HEK293 (cell line): ENCODE measurements around the gene RHPN2.

ENCODE experiments used
- CTCF ChIA-PET: fragments of 350-600 bp; formaldehyde crosslinking; extraction: SDS; loops from one replicate; lab custom pipeline; 2021; ENCODE audit warnings: antibody characterized with exemption; lab: Yijun Ruan, JAX
- POLR2A ChIA-PET: fragments of 300-600 bp; formaldehyde crosslinking; extraction: SDS; loops from one replicate; lab custom pipeline; 2020; ENCODE audit warnings: antibody characterized with exemption, inconsistent platforms; lab: Yijun Ruan, JAX
- H3K27ac ChIP-seq: fragments of 200-500 bp; sonication (Bioruptor generic); 2 replicates; pipeline ENCODE4 v1.5.1; 2014; ENCODE audit warnings: low read depth, low read length, control low read depth, inconsistent platforms; ENCODE audit errors: extremely low read depth
- H3K36me3 ChIP-seq, 2 experiments: fragments of 200-500 bp in 1 of 2; sonication (Bioruptor generic) in 1 of 2; 1 replicate in 1 of 2; 2 replicates in 1 of 2; pipeline ENCODE4 v1.5.1; 2014 to 2017; ENCODE audit warnings: inconsistent platforms in 2 of 2, low read length in 2 of 2; ENCODE audit not compliant: control insufficient read depth in 2 of 2, insufficient read depth in 1 of 2
- H3K4me1 ChIP-seq: fragments of 200-500 bp; sonication (Bioruptor generic); 2 replicates; pipeline ENCODE4 v1.5.1; 2014; ENCODE audit warnings: mild to moderate bottlenecking, low read length, inconsistent platforms; ENCODE audit not compliant: control insufficient read depth, insufficient read depth
- H3K4me3 ChIP-seq: 2 replicates; pipeline ENCODE4 v1.5.1; 2011; ENCODE audit warnings: low read depth, mild to moderate bottlenecking, control low read depth, low read length, moderate library complexity
- H3K9me3 ChIP-seq: fragments of 200-500 bp; sonication (Bioruptor generic); 2 replicates; pipeline ENCODE4 v1.5.1; 2014; ENCODE audit warnings: low read depth, low read length, inconsistent platforms; ENCODE audit not compliant: control insufficient read depth, insufficient read depth
- GFI1B ChIP-seq: fragments of 450-650 bp; formaldehyde crosslinking; IDR thresholded peaks from 2 replicates; pipeline ENCODE4 v1.5.1; 2016; ENCODE audit warnings: missing biosample characterization, missing genetic modification characterization
- GLIS1 ChIP-seq: fragments of 450-650 bp; formaldehyde crosslinking; IDR thresholded peaks from 2 replicates; pipeline ENCODE4 v1.5.1; 2016; ENCODE audit warnings: missing biosample characterization, missing genetic modification characterization
- HOXA7 ChIP-seq: sonication (generic); formaldehyde crosslinking; IDR thresholded peaks from 2 replicates; pipeline ENCODE4 v1.8.1; 2022; ENCODE audit warnings: missing genetic modification reagents, borderline replicate concordance
- HOXD13 ChIP-seq: sonication (generic); formaldehyde crosslinking; IDR thresholded peaks from 2 replicates; pipeline ENCODE4 v1.8.0; 2022; ENCODE audit warnings: missing genetic modification reagents, borderline replicate concordance
- KLF7 ChIP-seq: fragments of 450-650 bp; formaldehyde crosslinking; IDR thresholded peaks from 2 replicates; pipeline ENCODE4 v1.5.1; 2016; ENCODE audit warnings: missing biosample characterization, missing genetic modification characterization, borderline replicate concordance
- KLF8 ChIP-seq: fragments of 450-650 bp; formaldehyde crosslinking; IDR thresholded peaks from 2 replicates; pipeline ENCODE4 v1.5.1; 2016; ENCODE audit warnings: missing biosample characterization, missing genetic modification characterization
- MYNN ChIP-seq: fragments of 450-650 bp; formaldehyde crosslinking; IDR thresholded peaks from 2 replicates; pipeline ENCODE4 v1.5.1; 2016; ENCODE audit warnings: missing biosample characterization, missing genetic modification characterization, borderline replicate concordance
- SALL2 ChIP-seq: fragments of 450-650 bp; formaldehyde crosslinking; IDR thresholded peaks from 2 replicates; pipeline ENCODE4 v1.5.0; 2017; ENCODE audit warnings: missing biosample characterization, mild to moderate bottlenecking, missing genetic modification characterization, borderline replicate concordance
- TCF7L2 ChIP-seq: IDR thresholded peaks from 2 replicates; pipeline ENCODE4 v1.6.1; 2011; ENCODE audit warnings: low read depth, mild to moderate bottlenecking, inconsistent platforms, low read length, moderate library complexity, borderline replicate concordance
- YY2 ChIP-seq: fragments of 450-650 bp; formaldehyde crosslinking; IDR thresholded peaks from 2 replicates; pipeline ENCODE4 v1.5.1; 2016; ENCODE audit warnings: missing biosample characterization, missing genetic modification characterization
- ZFP37 ChIP-seq: fragments of 450-650 bp; formaldehyde crosslinking; IDR thresholded peaks from 2 replicates; pipeline ENCODE4 v1.5.1; 2016; ENCODE audit warnings: missing biosample characterization, missing genetic modification characterization
- ZNF114 ChIP-seq: fragments of 450-650 bp; formaldehyde crosslinking; IDR thresholded peaks from 2 replicates; pipeline ENCODE4 v1.5.0; 2017; ENCODE audit warnings: missing biosample characterization, missing genetic modification characterization
- ZNF146 ChIP-seq: fragments of 450-650 bp; formaldehyde crosslinking; IDR thresholded peaks from 2 replicates; pipeline ENCODE4 v1.5.1; 2016; ENCODE audit warnings: missing biosample characterization, missing genetic modification characterization
- ZNF19 ChIP-seq: fragments of 450-650 bp; formaldehyde crosslinking; IDR thresholded peaks from 2 replicates; pipeline ENCODE4; 2016; ENCODE audit warnings: missing biosample characterization, missing genetic modification characterization, low read depth
- ZNF221 ChIP-seq: fragments of 450-650 bp; formaldehyde crosslinking; IDR thresholded peaks from 2 replicates; pipeline ENCODE4 v1.5.1; 2017; ENCODE audit warnings: missing biosample characterization, missing genetic modification characterization, borderline replicate concordance
- ZNF426 ChIP-seq: fragments of 450-650 bp; formaldehyde crosslinking; IDR thresholded peaks from 2 replicates; pipeline ENCODE4 v1.5.1; 2017; ENCODE audit warnings: missing biosample characterization, missing genetic modification characterization, mild to moderate bottlenecking, inconsistent platforms, moderate library complexity
- ZNF433 ChIP-seq: fragments of 450-650 bp; formaldehyde crosslinking; IDR thresholded peaks from 2 replicates; pipeline ENCODE4 v1.5.1; 2016; ENCODE audit warnings: missing biosample characterization, missing genetic modification characterization, low read depth
- ZNF510 ChIP-seq: fragments of 450-650 bp; formaldehyde crosslinking; IDR thresholded peaks from 2 replicates; pipeline ENCODE4 v1.5.1; 2018; ENCODE audit warnings: mild to moderate bottlenecking, missing genetic modification characterization, missing biosample characterization; ENCODE audit not compliant: insufficient replicate concordance
- ZNF548 ChIP-seq: fragments of 450-650 bp; formaldehyde crosslinking; IDR thresholded peaks from 2 replicates; pipeline ENCODE4 v1.5.1; 2016; ENCODE audit warnings: missing biosample characterization, missing genetic modification characterization
- ZNF561 ChIP-seq: fragments of 450-650 bp; IDR thresholded peaks from 2 replicates; pipeline ENCODE4 v1.5.1; 2018; ENCODE audit warnings: missing biosample characterization, missing genetic modification characterization, borderline replicate concordance
- ZNF596 ChIP-seq: fragments of 450-650 bp; IDR thresholded peaks from 2 replicates; pipeline ENCODE4 v1.5.0; 2018; ENCODE audit warnings: missing biosample characterization, mild to moderate bottlenecking, missing genetic modification characterization, moderate library complexity
- ZNF600 ChIP-seq: fragments of 450-650 bp; formaldehyde crosslinking; IDR thresholded peaks from 2 replicates; pipeline ENCODE4 v1.5.1; 2016; ENCODE audit warnings: missing biosample characterization, missing genetic modification characterization
- ZNF610 ChIP-seq: fragments of 450-650 bp; formaldehyde crosslinking; IDR thresholded peaks from 2 replicates; pipeline ENCODE4 v1.5.1; 2016; ENCODE audit warnings: missing biosample characterization, missing genetic modification characterization, borderline replicate concordance
- ZNF623 ChIP-seq: fragments of 450-650 bp; formaldehyde crosslinking; IDR thresholded peaks from 2 replicates; pipeline ENCODE4 v1.5.1; 2016; ENCODE audit warnings: missing biosample characterization, missing genetic modification characterization
- ZNF629 ChIP-seq: fragments of 450-650 bp; formaldehyde crosslinking; IDR thresholded peaks from 2 replicates; pipeline ENCODE4 v1.5.1; 2017; ENCODE audit warnings: missing biosample characterization, missing genetic modification characterization
- ZNF670 ChIP-seq: fragments of 450-650 bp; formaldehyde crosslinking; IDR thresholded peaks from 2 replicates; pipeline ENCODE4 v1.5.1; 2016; ENCODE audit warnings: missing biosample characterization, missing genetic modification characterization, low read depth
- ZNF701 ChIP-seq: fragments of 450-650 bp; formaldehyde crosslinking; IDR thresholded peaks from 2 replicates; pipeline ENCODE4 v1.5.1; 2016; ENCODE audit warnings: missing biosample characterization, missing genetic modification characterization
- ZNF843 ChIP-seq: fragments of 450-650 bp; formaldehyde crosslinking; IDR thresholded peaks from 2 replicates; pipeline ENCODE4 v1.5.1; 2016; ENCODE audit warnings: missing biosample characterization, missing genetic modification characterization
- ZXDB ChIP-seq: fragments of 450-650 bp; formaldehyde crosslinking; IDR thresholded peaks from 2 replicates; pipeline ENCODE4 v1.5.1; 2016; ENCODE audit warnings: missing biosample characterization, missing genetic modification characterization
- TF ChIP-seq, protein P1 (sequence below): fragments of 450-650 bp; formaldehyde crosslinking; IDR thresholded peaks from 2 replicates; pipeline ENCODE4 v1.5.1; 2016; ENCODE audit warnings: missing biosample characterization, missing genetic modification characterization
- TF ChIP-seq, protein P2 (sequence below): fragments of 450-650 bp; formaldehyde crosslinking; IDR thresholded peaks from 2 replicates; pipeline ENCODE4; 2016; ENCODE audit warnings: missing biosample characterization, missing genetic modification characterization
- TF ChIP-seq, protein P3 (sequence below): sonication (generic); formaldehyde crosslinking; IDR thresholded peaks from 2 replicates; pipeline ENCODE4 v1.8.1; 2022; ENCODE audit warnings: mild to moderate bottlenecking, moderate library complexity, missing genetic modification reagents

Gene RHPN2

DNA sequence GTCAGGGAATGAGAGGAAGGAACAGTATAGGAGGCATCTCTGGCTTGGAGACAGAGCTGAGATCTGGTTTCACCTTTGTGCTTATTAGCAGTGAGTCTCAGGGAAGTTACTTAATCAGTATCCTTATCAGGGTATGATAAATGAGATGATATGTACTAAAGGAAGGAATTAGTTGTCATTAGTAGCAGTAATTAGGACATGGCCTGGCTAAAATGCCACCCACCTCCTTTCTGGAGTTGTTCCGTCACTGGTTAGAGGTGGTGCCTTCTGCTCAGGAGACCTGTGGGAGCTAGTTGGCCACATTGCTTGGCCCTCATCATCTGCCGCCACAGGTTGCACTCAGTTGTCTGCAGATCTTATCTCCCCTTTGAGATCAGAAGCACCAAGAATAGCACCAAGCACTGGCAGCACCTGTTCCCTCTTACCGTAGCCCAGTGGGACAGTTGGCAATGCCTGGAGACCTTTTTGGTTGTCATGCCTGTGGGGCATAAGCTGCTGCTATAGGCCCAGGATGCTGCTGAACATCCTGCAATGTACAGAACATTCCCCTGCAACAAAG is 21.0 kb upstream of the RHPN2 start (continued):
- TF ChIP-seq HOXA7 (CRISPR knock-in tag) = no peak
- TF ChIP-seq ZNF596 (tag by site-specific recombination) = no peak
- TF ChIP-seq, all 188 proteins: peak for 3

DNA sequence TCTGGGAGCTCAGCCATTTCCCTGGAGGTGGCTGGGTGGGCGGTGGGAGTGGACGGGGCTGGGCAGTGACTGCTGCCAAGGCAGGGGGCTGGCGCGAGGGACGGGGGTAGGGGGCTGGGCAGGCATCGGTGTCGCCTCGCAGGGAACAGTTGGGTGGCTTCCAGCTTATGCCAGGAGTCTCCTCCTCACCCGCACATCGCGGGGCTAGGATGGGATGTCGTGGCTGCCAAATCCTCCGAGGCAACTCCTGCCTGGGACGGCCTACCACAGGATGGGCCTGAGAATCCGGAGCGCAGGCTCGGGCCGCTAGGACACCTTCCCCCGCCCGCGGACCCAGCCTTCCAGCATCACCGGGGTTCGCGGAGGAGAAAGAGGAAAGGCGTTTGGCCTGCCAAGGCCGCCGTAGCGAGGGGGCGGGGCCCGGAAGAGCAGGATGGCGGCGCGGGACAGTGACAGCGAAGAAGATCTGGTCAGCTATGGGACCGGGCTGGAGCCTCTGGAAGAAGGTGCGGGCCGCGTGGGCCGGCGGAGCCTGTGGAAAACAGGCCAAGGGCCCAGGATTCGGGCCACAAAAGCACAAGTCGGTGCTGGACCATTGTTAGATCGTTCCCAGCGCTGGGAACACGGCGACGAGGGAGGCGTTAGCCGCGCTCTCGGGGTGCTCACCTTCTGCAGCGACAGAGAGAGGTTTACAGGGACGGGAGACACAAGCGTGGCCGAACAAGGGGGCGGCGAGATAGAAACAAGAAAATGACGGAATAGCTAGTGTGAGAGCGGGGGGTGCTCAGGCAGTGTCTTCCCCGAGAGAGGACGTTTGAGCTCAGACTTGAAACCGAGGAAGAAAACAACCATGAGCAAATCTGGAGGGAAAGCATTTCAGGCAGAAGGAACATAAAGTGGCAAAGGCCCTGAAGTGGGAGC is 16.3 kb upstream of the RHPN2 start, which contains the start of gene GPATCH1:
Gene GPATCH1 (plus strand): TSS at position 421 of the 921 bp plus-strand sequence. CDS start 13 bp downstream, at position 434.
- Histone ChIP-seq H3K36me3 (peaks cover 0 to 17% of the 10 kb centered on the region in 2 experiments; a peak in 1 of 3 replicates), H3K4me3 (peak within 1 kb of the TSS; percentile 66), H3K4me1 (peaks cover 26% of the 10 kb centered on the region), H3K9me3 (no peaks in the 10 kb centered on the region; the same call in 1 of the 2 replicates), H3K27ac (peak within 1 kb of the TSS; percentile 89)
- ChIA-PET POLR2A (interaction anchor here (0.6 to 1.8 kb wide), 15 partner anchors 9 to 154 kb away, joined by 3 to 10 read pairs (median 4); partner anchors contain the start of genes CEP89 and FAAP24), CTCF (interaction anchor here (0.5 to 1.5 kb wide), 7 partner anchors 12 to 617 kb away, joined by 3 to 13 read pairs (median 4); no protein-coding TSS in a partner anchor)
- TF ChIP-seq ZNF221 (tag by site-specific recombination) (no peak), ZNF146 (peak; percentile 66), ZNF114 (tag by site-specific recombination) (no peak), HOXD13 (CRISPR knock-in tag) (0 out of 2 replicates have a peak, but pooled peaks have one; percentile 32), MYNN (tag by site-specific recombination) (no peak), ZNF510 (no peak), TCF7L2 (no peak), ZNF433 (no peak), YY2 (tag by site-specific recombination) (peak; percentile 99), ZFP37 (tag by site-specific recombination) (peak; percentile 96), ZNF426 (tag by site-specific recombination) (no peak), KLF8 (tag by site-specific recombination) (peak; percentile 99), ZNF629 (peak; percentile 90), GLIS1 (tag by site-specific recombination) (peak; percentile 52), ZNF670 (no peak), SALL2 (tag by site-specific recombination) (no peak), ZNF623 (peak; percentile 11), ZNF19 (tag by site-specific recombination) (no peak), ZNF561 (tag by site-specific recombination) (peak; percentile 95), ZNF548 (tag by site-specific recombination) (0 out of 2 replicates have a peak, but pooled peaks have one; percentile 3), ZNF610 (tag by site-specific recombination) (peak; percentile 90; the same call in 1 of the 2 replicates), GFI1B (0 out of 2 replicates have a peak, but pooled peaks have one; percentile 13), ZNF600 (tag by site-specific recombination) (peak; percentile 100), ZNF701 (tag by site-specific recombination) (no peak), KLF7 (tag by site-specific recombination) (peak; percentile 88), ZXDB (tag by site-specific recombination) (peak; percentile 96), ZNF843 (tag by site-specific recombination) (peak; percentile 82)
- TF ChIP-seq, protein P1, sequence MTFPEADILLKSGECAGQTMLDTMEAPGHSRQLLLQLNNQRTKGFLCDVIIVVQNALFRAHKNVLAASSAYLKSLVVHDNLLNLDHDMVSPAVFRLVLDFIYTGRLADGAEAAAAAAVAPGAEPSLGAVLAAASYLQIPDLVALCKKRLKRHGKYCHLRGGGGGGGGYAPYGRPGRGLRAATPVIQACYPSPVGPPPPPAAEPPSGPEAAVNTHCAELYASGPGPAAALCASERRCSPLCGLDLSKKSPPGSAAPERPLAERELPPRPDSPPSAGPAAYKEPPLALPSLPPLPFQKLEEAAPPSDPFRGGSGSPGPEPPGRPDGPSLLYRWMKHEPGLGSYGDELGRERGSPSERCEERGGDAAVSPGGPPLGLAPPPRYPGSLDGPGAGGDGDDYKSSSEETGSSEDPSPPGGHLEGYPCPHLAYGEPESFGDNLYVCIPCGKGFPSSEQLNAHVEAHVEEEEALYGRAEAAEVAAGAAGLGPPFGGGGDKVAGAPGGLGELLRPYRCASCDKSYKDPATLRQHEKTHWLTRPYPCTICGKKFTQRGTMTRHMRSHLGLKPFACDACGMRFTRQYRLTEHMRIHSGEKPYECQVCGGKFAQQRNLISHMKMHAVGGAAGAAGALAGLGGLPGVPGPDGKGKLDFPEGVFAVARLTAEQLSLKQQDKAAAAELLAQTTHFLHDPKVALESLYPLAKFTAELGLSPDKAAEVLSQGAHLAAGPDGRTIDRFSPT = peak; percentile 96
- TF ChIP-seq, protein P2, sequence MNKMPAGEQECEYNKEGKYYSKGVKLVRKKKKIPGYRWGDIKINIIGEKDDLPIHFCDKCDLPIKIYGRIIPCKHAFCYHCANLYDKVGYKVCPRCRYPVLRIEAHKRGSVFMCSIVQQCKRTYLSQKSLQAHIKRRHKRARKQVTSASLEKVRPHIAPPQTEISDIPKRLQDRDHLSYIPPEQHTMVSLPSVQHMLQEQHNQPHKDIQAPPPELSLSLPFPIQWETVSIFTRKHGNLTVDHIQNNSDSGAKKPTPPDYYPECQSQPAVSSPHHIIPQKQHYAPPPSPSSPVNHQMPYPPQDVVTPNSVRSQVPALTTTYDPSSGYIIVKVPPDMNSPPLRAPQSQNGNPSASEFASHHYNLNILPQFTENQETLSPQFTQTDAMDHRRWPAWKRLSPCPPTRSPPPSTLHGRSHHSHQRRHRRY (tag by site-specific recombination) = no peak
- TF ChIP-seq, protein P3, sequence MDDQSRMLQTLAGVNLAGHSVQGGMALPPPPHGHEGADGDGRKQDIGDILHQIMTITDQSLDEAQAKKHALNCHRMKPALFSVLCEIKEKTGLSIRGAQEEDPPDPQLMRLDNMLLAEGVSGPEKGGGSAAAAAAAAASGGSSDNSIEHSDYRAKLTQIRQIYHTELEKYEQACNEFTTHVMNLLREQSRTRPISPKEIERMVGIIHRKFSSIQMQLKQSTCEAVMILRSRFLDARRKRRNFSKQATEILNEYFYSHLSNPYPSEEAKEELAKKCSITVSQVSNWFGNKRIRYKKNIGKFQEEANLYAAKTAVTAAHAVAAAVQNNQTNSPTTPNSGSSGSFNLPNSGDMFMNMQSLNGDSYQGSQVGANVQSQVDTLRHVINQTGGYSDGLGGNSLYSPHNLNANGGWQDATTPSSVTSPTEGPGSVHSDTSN (CRISPR knock-in tag) = peak; percentile 83; the same call in 1 of the 2 replicates
